Endothelial cell (in vitro differentiated cells): ENCODE data around the gene TIMP2. TPM values are rescaled to one million over a fixed set of nuclear protein-coding genes. Genes with fewer than 3 reads are reported as not detected.

ENCODE experiments used
- DNase-seq: peaks from one replicate; pipeline ENCODE4 v3.0.0; 2021; ENCODE audit warnings: low spot score
- H3K27ac Mint-ChIP-seq: one replicate; pipeline ENCODE4 v1.8.0; 2021; ENCODE audit warnings: mixed read lengths, inconsistent platforms; ENCODE audit not compliant: unreplicated experiment
- H3K27me3 Mint-ChIP-seq: one replicate; pipeline ENCODE4 v1.8.0; 2021; ENCODE audit warnings: mild to moderate bottlenecking, moderate library complexity, mixed read lengths, inconsistent platforms; ENCODE audit not compliant: unreplicated experiment
- H3K36me3 Mint-ChIP-seq: one replicate; pipeline ENCODE4 v1.8.0; 2021; ENCODE audit warnings: mild to moderate bottlenecking, low read depth, mixed read lengths, inconsistent platforms; ENCODE audit not compliant: unreplicated experiment
- H3K4me1 Mint-ChIP-seq: one replicate; pipeline ENCODE4 v1.8.0; 2021; ENCODE audit warnings: mild to moderate bottlenecking, mixed read lengths, inconsistent platforms; ENCODE audit not compliant: unreplicated experiment
- H3K4me3 Mint-ChIP-seq: one replicate; pipeline ENCODE4 v1.8.0; 2021; ENCODE audit warnings: mild to moderate bottlenecking, mixed read lengths, inconsistent platforms; ENCODE audit not compliant: unreplicated experiment
- H3K9me3 Mint-ChIP-seq: one replicate; pipeline ENCODE4 v1.8.0; 2021; ENCODE audit warnings: mixed read lengths, inconsistent platforms; ENCODE audit not compliant: unreplicated experiment
- CTCF ChIP-seq: fragments of 200-600 bp; sonication (generic); IDR thresholded peaks from one replicate; pipeline ENCODE4 v1.5.0; 2021; ENCODE audit warnings: antibody characterized with exemption; ENCODE audit not compliant: unreplicated experiment
- total RNA-seq: library from RNA; stranded (reverse); fragmentation: NEBNext Ultra II Directional; extraction: Animal tissue kit (Norgen Biotek cat#: 25700); gene quantifications from one replicate; pipeline ENCODE4 v1.2.1, GENCODE V29; 2021; ENCODE audit not compliant: unreplicated experiment

The TIMP2 gene
- total RNA-seq, 1 donor from 2014 or later = 41.5 TPM

GRCh38 chr17:78829477-78829876, 95.7 kb downstream of the TIMP2 start:
- no peak overlapping the region for H3K4me3 Mint-ChIP-seq
- no peak for TF ChIP-seq CTCF
- no peak for DNase-seq
- no peak overlapping the region for H3K27ac Mint-ChIP-seq
- peaks cover 6% of the 10 kb centered on the region for H3K27me3 Mint-ChIP-seq
- peaks cover 25% of the 10 kb centered on the region for H3K4me1 Mint-ChIP-seq
- H3K36me3 Mint-ChIP-seq = peaks cover 42% of the 10 kb centered on the region
- H3K9me3 Mint-ChIP-seq = no peaks in the 10 kb centered on the region

GRCh38 chr17:78828470-78829185, 96.6 kb downstream of the TIMP2 start:
- DNase-seq = no peak
- TF ChIP-seq CTCF = no peak
- no peaks in the 10 kb centered on the region for H3K9me3 Mint-ChIP-seq
- peak overlapping the region; percentile 16 for H3K27ac Mint-ChIP-seq
- peaks cover 48% of the 10 kb centered on the region for H3K36me3 Mint-ChIP-seq
- H3K4me1 Mint-ChIP-seq = peaks cover 26% of the 10 kb centered on the region
- H3K27me3 Mint-ChIP-seq = peaks cover 11% of the 10 kb centered on the region
- H3K4me3 Mint-ChIP-seq = peak overlapping the region; percentile 68

- H3K36me3 Mint-ChIP-seq = peaks cover 60% of the 10 kb centered on the region
- no peaks in the 10 kb centered on the region for H3K9me3 Mint-ChIP-seq
- no peak for DNase-seq
- TF ChIP-seq CTCF = no peak
- peak overlapping the region; percentile 98 for H3K27ac Mint-ChIP-seq
- peaks cover 37% of the 10 kb centered on the region for H3K4me1 Mint-ChIP-seq
- peaks cover 11% of the 10 kb centered on the region for H3K27me3 Mint-ChIP-seq
- peak overlapping the region; percentile 33 for H3K4me3 Mint-ChIP-seq
Observed at GRCh38 chr17:78826836-78827509, 98.2 kb downstream of the TIMP2 start.

GRCh38 chr17:78826421-78826820, 98.8 kb downstream of the TIMP2 start:
- Mint-ChIP-seq H3K27me3 (peaks cover 11% of the 10 kb centered on the region), H3K4me3 (peak overlapping the region; percentile 33), H3K36me3 (peaks cover 61% of the 10 kb centered on the region), H3K27ac (peak overlapping the region; percentile 98), H3K4me1 (peaks cover 37% of the 10 kb centered on the region), H3K9me3 (no peaks in the 10 kb centered on the region)
- no peak for DNase-seq
- TF ChIP-seq CTCF = no peak

GRCh38 chr17:78825696-78826095, 99.5 kb downstream of the TIMP2 start:
- no peak overlapping the region for H3K4me3 Mint-ChIP-seq
- peaks cover 11% of the 10 kb centered on the region for H3K27me3 Mint-ChIP-seq
- TF ChIP-seq CTCF = no peak
- no peaks in the 10 kb centered on the region for H3K9me3 Mint-ChIP-seq
- H3K36me3 Mint-ChIP-seq = peaks cover 61% of the 10 kb centered on the region
- peak overlapping the region; percentile 78 for H3K27ac Mint-ChIP-seq
- no peak for DNase-seq
- peaks cover 40% of the 10 kb centered on the region for H3K4me1 Mint-ChIP-seq
